HFF-Myc (cell line): ENCODE data around the gene TSPAN4.

Experiments used
- DNase-seq: peaks from one replicate; pipeline ENCODE4 v3.0.0-alpha.2; 2011; ENCODE audit warnings: low read depth; ENCODE audit errors: extremely low read depth
- H3K4me3 ChIP-seq: replicated peaks from 2 replicates; pipeline ENCODE4 v1.5.1; 2011; ENCODE audit warnings: low read depth, mild to moderate bottlenecking, control low read depth, low read length
- TF ChIP-seq, protein P1 (sequence below): IDR thresholded peaks from 2 replicates; pipeline ENCODE4 v1.5.1; 2012; ENCODE audit warnings: mild to moderate bottlenecking, low read depth, low read length, control low read depth; ENCODE audit errors: missing control alignments

TSPAN4 gene

DNA sequence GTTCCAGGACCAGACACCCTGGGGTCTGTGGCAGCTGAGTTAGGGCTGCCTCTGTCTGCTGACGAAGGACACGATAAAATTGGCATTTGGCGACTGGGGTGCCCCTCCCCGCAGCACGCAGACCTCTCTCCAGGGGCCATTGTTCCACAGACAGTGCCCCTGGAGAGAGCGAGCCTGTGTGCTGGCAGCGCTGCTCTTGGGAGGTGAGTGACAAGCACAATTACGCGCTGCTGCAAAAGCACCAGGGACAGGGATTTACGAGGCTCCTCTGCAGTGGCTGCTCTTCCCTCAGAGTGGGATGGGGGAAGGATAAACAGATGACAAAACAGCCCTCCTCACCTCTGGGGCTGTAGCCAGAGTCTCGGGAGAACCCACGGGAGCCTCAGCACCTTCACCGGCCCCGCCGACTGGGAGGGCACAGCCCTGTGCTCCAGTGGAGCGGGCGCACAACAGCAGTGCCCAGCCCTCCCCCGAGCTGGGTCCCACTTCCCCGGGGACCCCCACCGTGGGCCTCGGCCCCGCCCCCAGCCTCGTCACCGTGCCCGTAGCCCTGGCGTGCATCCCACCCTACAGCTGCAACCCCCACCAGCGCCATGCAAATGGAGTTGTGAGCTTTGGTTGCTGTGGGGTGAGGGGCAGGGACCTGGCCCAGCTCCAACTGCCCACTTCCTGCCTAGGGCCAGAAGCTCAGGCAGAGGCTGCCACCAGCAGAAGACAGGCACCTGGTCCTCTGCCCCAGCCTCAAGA is 48.3 kb downstream of the TSPAN4 start:
- no peak overlapping the region for H3K4me3 ChIP-seq
- TF ChIP-seq, protein P1, sequence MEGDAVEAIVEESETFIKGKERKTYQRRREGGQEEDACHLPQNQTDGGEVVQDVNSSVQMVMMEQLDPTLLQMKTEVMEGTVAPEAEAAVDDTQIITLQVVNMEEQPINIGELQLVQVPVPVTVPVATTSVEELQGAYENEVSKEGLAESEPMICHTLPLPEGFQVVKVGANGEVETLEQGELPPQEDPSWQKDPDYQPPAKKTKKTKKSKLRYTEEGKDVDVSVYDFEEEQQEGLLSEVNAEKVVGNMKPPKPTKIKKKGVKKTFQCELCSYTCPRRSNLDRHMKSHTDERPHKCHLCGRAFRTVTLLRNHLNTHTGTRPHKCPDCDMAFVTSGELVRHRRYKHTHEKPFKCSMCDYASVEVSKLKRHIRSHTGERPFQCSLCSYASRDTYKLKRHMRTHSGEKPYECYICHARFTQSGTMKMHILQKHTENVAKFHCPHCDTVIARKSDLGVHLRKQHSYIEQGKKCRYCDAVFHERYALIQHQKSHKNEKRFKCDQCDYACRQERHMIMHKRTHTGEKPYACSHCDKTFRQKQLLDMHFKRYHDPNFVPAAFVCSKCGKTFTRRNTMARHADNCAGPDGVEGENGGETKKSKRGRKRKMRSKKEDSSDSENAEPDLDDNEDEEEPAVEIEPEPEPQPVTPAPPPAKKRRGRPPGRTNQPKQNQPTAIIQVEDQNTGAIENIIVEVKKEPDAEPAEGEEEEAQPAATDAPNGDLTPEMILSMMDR: no peak
- no peak for DNase-seq

DNA sequence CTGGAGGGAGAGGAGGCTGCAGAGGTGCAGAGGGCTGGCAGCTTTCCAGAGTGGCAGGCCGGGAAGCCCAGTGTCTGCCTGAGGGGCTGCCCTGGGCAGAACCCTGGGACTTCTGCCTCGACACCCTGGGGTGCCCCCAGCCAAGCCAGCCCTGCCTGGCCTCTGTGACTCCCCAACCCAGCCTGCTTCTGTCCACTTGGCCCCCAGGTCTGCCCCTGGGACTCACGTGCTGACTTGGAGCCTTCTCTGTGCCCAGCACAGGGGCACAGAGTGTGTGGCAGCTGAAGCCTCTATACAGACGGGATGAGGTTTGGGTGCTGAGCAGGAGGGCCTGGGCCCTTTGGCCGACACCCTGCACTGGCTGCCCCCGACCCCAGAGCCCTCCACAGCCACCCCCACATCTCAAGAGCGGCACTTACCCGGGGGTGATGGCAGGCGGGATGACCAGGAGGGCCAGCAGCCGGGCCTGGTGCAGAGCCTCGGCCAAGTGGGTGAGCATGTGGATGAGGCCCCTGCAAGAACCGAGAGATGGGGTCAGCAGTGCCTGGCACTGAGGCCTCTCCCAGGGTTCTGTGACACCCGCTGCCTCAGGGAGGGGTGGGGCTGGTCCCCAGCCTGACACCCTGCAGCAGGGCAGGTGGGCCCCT is 50.5 kb downstream of the TSPAN4 start:
- H3K4me3 ChIP-seq: no peak overlapping the region
- DNase-seq: no peak
- TF ChIP-seq, protein P1: no peak

DNA sequence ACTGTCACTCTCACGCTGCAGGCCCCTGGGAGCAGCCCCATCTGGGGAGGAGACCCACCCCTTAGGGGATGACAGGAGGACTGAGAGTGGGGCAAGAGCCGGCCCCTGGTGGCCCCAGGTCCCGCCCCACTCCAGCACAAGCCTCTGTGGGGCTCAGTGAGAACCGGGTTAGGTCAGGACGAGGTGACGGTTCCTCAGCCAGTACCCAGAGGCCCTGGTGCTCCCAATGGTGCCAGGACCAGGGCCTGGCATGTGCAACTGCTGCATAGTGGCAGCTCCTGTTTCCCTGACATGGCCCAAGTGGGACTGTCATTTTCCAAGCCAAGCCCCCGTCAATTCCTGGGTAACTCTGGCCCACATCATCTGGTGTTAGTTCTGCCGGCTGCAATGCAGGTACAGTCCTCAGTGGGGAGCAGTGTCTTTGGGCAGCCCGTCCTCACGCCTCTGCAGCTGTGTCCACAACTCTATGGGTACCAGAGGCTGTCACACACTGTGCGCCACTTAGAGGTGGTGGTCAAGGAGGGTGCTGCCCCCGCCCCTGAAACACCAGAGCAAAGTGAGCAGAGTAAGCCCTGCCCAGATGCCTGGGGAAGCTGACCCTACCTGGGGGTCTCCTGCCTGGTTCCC is 52.0 kb downstream of the TSPAN4 start:
- TF ChIP-seq, protein P1: peak; percentile 10
- DNase-seq: no peak
- no peak overlapping the region for H3K4me3 ChIP-seq

DNA sequence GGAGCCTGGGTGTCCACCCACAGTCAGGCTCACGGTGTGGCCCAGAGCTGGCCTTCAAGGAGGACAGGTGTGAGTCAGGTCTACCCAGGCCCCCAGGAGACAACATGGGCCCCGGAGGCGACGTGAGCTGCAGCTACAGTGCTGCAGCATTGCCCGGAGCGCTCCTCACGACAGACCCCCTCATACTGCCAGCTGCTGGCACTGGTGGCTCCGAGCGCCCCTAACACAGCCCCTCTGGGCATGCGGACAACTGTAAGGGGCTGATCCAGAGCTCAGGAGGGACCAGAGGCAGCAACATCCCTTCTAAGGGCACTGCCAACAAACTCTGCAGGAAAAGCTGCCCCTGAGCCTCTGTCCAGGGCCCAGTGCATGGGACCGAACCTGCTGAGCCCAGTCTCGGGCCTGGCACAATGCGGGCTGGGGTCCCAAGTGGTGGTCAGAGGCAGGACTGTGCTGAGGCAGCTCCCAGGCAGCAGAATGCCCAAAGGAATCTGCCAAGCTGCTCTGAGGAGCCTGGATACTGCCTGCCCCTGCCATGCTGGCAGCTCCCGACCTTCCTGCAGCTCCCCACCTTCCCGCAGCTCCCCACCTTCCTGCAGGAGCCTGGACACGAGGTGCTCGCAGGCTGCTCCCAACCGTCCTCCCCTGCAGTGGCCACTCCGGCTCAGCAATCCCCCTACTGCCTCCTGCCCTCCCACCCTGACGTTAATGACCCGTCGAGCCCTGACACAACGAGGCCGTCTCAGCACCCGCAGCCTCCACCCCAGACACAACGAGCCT is 52.9 kb downstream of the TSPAN4 start:
- no peak for DNase-seq
- H3K4me3 ChIP-seq: no peak overlapping the region
- TF ChIP-seq, protein P1: no peak

DNA sequence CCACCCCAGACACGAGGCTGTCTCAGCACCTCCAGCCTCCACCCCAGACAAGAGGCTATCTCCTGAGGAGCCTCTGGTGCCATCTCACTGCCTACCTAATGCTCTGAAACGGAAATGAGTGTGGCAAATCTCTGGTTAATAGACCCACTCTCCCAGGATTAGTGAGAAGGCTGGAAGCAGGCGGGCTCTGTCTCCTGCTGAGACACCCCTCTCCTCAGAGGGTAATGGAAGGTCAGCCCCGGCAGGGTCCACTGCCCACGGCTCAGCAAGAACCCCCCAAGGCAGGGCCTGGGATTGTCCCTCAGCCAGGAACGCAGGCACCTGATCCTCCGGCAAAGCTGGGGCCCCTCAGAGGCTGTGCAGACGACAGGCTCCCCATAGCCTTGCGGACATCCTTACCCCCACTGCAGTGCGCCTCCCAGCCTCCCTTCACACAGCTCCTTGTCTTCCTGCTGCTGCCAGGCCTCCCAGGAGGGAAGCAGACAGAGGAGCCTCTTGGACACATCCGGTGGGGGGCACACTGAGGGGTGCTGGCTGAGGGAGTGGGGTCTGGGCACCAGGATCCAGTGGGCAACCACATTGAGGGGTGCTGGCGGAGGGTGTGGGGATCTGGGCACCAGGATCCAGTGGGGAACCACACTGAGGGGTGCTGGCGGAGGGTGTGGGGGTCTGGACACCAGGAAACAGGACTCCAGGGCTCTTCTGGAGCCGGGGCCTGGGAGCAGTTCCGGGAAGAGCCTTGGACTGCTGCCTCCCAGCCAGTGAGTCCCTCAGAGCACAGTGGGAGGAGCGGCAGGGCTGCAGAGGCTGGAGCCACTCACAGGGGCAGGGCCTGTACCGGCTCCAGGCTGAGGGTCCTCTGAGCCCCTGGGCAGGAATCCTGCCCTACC is 54.8 kb downstream of the TSPAN4 start:
- no peak for DNase-seq
- TF ChIP-seq, protein P1: no peak
- H3K4me3 ChIP-seq: no peak overlapping the region

DNA sequence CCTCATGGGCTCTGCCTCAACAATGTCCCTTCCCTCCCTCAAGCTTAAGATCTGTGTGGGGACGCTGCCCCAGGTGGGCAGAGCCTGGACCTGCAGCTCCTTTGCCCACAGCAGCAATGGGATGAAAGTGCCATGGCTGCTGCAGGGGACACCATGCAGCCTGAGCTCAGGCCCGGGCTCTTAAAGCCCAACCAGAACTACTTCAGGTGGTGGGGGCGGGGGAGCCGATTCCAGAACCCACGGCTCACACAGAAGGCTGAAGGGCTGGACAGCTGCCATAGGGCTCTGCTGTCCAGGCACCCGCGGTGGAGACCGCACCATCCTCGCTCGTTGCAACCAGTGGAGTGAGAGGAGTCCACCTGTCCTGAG is 55.5 kb downstream of the TSPAN4 start:
- TF ChIP-seq, protein P1: peak; percentile 26
- no peak overlapping the region for H3K4me3 ChIP-seq
- DNase-seq: no peak
